Uterus (tissue), 4 donors: ENCODE measurements around the gene RASSF1. TPM values are rescaled to one million over a fixed set of nuclear protein-coding genes. Genes with fewer than 3 reads are reported as not detected.
"Not testable (repeated sequence)": the region's sequence is repeated elsewhere in the genome, so short reads cannot be mapped to it uniquely, and the experiment has no call there.

ENCODE experiments used
- DNase-seq, 2 donors: peaks; one replicate each; pipeline ENCODE4 v3.0.0-alpha.2; 2019 to 2020
- H3K27ac ChIP-seq, 2 donors: fragments of 200-600 bp; sonication (generic); 1 replicate in 1 of 2; 2 replicates in 1 of 2; pipeline ENCODE4 v1.5.1; 2016 to 2018
- H3K27me3 ChIP-seq, 2 donors: fragments of 200-600 bp; sonication (generic); one replicate each; pipeline ENCODE4 v1.5.1; 2018 to 2019; ENCODE audit warnings: control low read depth in 1 of 2
- H3K36me3 ChIP-seq, 2 donors: fragments of 200-600 bp; sonication (generic); one replicate each; pipeline ENCODE4 v1.5.1; 2019; ENCODE audit warnings: control low read depth in 1 of 2
- H3K4me1 ChIP-seq, 2 donors: fragments of 200-600 bp; sonication (generic); one replicate each; pipeline ENCODE4 v1.5.1; 2018 to 2019; ENCODE audit warnings: control low read depth in 1 of 2
- H3K4me3 ChIP-seq, 2 donors: fragments of 200-600 bp; sonication (generic); 1 replicate in 1 of 2; 2 replicates in 1 of 2; pipeline ENCODE4 v1.5.1; 2018 to 2019; ENCODE audit warnings: mild to moderate bottlenecking in 1 of 2
- H3K9me3 ChIP-seq, 2 donors: fragments of 200-600 bp; sonication (generic); one replicate each; pipeline ENCODE4 v1.5.1; 2019; ENCODE audit warnings: control low read depth in 1 of 2
- POLR2A ChIP-seq, 2 donors: fragments of 450-650 bp; IDR thresholded peaks; one replicate each; pipeline ENCODE4 v1.6.1; 2016; ENCODE audit warnings: antibody characterized with exemption in 2 of 2, mild to moderate bottlenecking in 1 of 2, moderate library complexity in 1 of 2
- intact Hi-C: fragments of 100-400 bp; cut with DNase I; formaldehyde crosslinking; loops from one replicate; pipeline ENCODE4 v1.15.1; 2023; ENCODE audit warnings: low total_unique reads
- total RNA-seq, 4 donors: library from RNA; depleted of rRNA in 3 of 4; stranded (reverse); fragments of >200 nt in 3 of 4; gene quantifications; one replicate each; pipeline versions ENCODE4 v1.1.0 to v1.2.4, GENCODE V29; 2014 to 2023
- TF ChIP-seq, protein P1 (sequence below), 4 experiments: fragments of 200-600 bp in 2 of 4; fragments of 450-650 bp in 2 of 4; sonication (generic) in 2 of 4; IDR thresholded peaks; one replicate each; pipeline ENCODE4 v1.5.1; 2016 to 2019; ENCODE audit warnings: antibody characterized with exemption in 4 of 4, mild to moderate bottlenecking in 2 of 4, moderate library complexity in 1 of 4
- donor health status: DM: yes; HTN: yes; CAD: no.

RASSF1 gene
- total RNA-seq, 4 donors from 2014 or later = 42.1 to 114 (median 44.6) TPM

DNA sequence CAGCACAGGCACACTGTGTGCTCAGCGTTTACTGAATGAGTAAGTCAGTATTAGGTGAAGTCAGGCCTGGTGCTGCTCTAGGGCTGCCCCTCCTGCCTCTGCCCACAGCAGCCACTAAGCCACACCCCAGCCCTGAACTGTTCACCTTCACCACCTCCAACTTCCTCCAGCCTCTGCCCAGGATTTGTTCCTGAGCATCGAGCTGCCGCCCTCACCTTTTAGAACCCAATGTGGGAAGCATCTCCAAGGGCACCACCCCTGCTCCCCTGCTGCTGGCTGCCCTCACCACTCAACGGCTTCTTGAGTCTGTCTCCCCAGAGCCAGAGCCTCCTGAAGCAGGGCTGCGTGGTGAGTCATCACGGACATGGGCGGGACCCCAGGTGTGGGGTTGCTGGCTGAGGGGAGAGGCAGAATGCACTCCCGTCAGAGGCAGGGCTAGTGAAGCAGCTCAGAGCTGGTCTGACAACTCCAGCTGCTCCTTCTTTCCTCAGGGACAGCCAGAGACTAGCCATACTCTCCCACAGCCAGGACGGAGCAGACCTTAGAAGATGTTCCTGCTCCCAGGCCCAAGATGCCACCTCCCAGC lies 23.9 kb downstream of the RASSF1 start:
- Histone ChIP-seq H3K4me3 (no peak overlapping the region), H3K36me3 (no peaks in the 10 kb centered on the region), H3K4me1 (peaks cover 0 to 28% of the 10 kb centered on the region in 2 donors), H3K27me3 (no peaks in the 10 kb centered on the region), H3K9me3 (no peaks in the 10 kb centered on the region), H3K27ac (peak overlapping the region; percentile 43)
- intact Hi-C loops = no loop called here
- DNase-seq = peak; percentile 50 to 60
- TF ChIP-seq, protein P1, sequence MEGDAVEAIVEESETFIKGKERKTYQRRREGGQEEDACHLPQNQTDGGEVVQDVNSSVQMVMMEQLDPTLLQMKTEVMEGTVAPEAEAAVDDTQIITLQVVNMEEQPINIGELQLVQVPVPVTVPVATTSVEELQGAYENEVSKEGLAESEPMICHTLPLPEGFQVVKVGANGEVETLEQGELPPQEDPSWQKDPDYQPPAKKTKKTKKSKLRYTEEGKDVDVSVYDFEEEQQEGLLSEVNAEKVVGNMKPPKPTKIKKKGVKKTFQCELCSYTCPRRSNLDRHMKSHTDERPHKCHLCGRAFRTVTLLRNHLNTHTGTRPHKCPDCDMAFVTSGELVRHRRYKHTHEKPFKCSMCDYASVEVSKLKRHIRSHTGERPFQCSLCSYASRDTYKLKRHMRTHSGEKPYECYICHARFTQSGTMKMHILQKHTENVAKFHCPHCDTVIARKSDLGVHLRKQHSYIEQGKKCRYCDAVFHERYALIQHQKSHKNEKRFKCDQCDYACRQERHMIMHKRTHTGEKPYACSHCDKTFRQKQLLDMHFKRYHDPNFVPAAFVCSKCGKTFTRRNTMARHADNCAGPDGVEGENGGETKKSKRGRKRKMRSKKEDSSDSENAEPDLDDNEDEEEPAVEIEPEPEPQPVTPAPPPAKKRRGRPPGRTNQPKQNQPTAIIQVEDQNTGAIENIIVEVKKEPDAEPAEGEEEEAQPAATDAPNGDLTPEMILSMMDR (IDR thresholded peaks at IDR 0.05) = no peak
- TF ChIP-seq POLR2A (IDR thresholded peaks at IDR 0.05) = peak in 1 of 2 donors; percentile 26

GRCh38 chr3:50314816-50315215 lies 25.8 kb downstream of the RASSF1 start:
- Histone ChIP-seq H3K36me3 (no peaks in the 10 kb centered on the region), H3K27me3 (no peaks in the 10 kb centered on the region), H3K27ac (no peak overlapping the region), H3K4me1 (peaks cover 0 to 23% of the 10 kb centered on the region in 2 donors), H3K9me3 (no peaks in the 10 kb centered on the region), H3K4me3 (no peak overlapping the region)
- intact Hi-C loops = no loop called here
- no peak for DNase-seq
- TF ChIP-seq, protein P1 (IDR thresholded peaks at IDR 0.05) = no peak
- no peak for TF ChIP-seq POLR2A (IDR thresholded peaks at IDR 0.05)

DNA sequence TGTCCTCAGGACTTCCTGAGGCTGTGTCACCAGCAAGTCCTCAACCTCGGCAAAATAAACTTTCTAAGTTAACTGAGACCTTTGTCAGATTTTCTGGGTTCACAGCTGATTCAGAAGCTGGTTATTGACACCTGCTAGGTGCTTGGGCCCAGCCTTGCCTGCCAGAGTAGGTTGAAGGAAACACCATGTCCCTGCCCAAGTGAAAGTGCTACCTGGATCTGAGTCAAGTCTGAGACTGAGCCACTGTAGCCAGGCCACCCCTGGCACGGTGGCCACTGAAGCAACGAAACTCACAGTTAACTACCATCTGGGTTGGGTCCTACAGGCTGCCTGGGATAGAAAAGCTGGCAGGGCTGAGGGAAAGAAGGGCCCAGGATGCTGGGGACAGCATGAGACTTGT lies 26.3 kb downstream of the RASSF1 start:
- Histone ChIP-seq H3K9me3 (no peaks in the 10 kb centered on the region), H3K27me3 (no peaks in the 10 kb centered on the region), H3K4me3 (no peak overlapping the region), H3K27ac (no peak overlapping the region), H3K36me3 (no peaks in the 10 kb centered on the region), H3K4me1 (peaks cover 0 to 19% of the 10 kb centered on the region in 2 donors)
- intact Hi-C loops = no loop called here
- TF ChIP-seq, protein P1 (IDR thresholded peaks at IDR 0.05) = no peak
- no peak for TF ChIP-seq POLR2A (IDR thresholded peaks at IDR 0.05)
- no peak for DNase-seq

DNA sequence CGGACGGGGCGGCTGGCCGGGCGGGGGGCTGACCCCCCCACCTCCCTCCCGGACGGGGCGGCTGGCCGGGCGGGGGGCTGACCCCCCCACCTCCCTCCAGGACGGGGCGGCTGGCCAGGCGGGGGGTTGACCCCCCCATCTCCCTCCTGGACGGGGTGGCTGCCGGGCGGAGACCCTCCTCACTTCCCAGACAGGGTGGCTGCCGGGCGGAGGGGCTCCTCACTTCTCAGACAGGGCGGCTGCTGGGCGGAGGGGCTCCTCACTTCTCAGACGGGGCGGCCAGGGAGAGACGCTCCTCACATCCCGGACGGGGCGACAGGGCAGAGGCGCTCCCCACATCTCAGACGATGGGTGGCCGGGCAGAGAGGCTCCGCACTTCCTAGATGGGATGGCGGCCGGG lies 28.6 kb downstream of the RASSF1 start:
- H3K4me3 ChIP-seq, DNase-seq, H3K27ac ChIP-seq, intact Hi-C loops, H3K36me3 ChIP-seq, H3K4me1 ChIP-seq, H3K27me3 ChIP-seq, H3K9me3 ChIP-seq: not testable (repeated sequence)

DNA sequence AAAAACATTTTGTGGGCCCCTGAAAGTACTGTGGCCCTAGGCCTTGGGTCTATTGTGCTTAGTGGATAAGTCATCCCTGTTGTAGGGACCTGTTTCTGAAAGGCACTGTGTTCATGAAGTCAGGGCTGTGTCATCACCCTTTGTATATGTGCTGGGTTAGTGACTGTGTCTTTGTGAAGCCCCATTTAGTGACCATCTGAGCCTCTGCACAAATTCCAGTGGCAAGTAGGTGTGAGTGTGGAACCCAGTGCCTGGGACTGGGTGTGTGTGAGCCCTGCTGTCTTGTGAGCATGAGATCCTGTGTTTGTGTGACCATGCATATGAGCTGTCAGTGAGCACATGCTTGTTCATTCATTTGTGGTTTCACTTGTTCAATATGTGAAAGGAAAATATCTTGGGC lies 36.0 kb downstream of the RASSF1 start:
- TF ChIP-seq, protein P1 (IDR thresholded peaks at IDR 0.05) = no peak
- TF ChIP-seq POLR2A (IDR thresholded peaks at IDR 0.05) = no peak
- no peaks in the 10 kb centered on the region for H3K36me3 ChIP-seq
- no peaks in the 10 kb centered on the region for H3K9me3 ChIP-seq
- intact Hi-C loops = no loop called here
- H3K27me3 ChIP-seq = no peaks in the 10 kb centered on the region
- no peak overlapping the region for H3K4me3 ChIP-seq
- H3K27ac ChIP-seq = no peak overlapping the region
- no peaks in the 10 kb centered on the region for H3K4me1 ChIP-seq
- no peak for DNase-seq
